Activated T-cell treated with anti-CD3 and anti-CD28 coated beads, Interleukin-2, amount 50 U/mL, for 48 hours (primary cell): ENCODE measurements around the gene ZNF521.

Source experiments
- DNase-seq, 2 experiments: peaks; one replicate each; pipeline ENCODE4 v3.0.0-alpha.2; 2020

Gene ZNF521

DNA sequence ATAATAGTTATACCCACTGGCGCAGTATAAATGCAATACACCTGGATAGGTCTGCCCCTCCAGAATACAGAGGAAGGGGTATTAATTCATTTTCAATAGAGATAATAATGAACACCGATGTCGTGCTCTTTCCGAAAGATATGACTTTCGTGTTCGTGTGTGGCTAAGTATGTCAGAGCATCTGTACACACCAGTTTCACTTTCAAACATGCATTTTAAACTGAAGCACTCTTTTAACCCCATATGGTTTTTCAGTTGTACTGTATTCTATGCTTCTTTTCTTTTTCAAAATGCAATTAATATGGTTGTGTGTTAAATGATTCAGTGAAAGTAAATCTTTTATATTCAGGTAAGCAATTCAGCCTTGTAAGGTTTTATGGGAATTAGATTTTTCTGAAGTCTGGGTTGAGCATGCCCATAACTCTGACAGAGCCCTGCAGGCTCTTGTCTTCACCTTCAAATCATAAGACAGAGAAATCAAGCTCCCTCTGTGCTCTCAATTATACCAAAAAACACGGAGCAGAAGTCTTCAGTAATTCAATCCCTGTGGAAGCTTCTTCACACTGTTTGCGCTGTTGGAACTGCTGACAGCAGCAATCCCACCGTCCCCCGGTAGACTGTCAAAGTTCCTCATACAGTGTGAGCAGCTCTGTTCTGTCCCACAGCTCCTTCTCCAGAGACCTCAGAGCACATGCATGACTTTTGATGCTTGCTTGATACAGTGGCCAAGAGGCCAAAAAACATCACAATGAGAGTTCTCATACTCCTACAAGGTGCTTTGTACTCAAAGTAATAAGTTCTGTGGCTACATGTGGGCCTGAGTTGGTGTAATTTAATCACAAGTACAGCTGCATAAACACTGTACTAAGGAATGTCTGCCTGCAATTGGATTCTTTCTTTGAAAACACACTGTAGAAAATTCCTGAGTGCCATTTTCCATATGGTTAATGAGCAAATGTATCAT, 186.8 kb downstream of the ZNF521 start:
- no peak for DNase-seq

DNA sequence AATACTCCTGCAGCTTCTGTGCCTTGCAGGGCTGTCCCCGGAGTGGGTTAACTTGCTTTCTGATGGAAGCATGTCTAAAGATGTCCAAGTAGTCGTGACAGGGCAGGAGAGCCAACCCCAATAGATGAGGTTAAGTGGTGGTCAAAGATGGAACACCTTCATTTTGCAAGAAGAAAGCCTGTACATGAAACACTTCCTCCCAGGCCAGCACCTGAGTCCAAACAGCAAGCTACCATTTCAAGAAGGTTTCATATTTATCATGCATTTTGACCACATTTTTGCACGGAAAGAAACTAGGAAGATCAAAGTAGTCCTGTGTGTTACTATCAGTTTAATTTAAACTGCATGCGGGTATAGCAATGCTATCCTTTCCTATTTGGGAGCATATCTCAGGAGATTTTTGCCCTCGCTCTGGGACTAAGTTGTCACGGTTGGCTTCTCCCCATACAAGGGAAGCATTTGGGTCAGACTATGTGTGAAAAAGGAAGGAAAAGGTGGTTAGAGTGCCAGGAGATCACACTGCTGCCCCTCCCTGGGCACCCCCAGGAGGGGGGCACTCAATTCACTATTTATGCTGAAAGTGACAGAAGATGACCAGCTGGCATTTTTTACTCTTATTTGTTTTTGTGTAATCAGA, 187.6 kb downstream of the ZNF521 start:
- DNase-seq, result no peak

DNA sequence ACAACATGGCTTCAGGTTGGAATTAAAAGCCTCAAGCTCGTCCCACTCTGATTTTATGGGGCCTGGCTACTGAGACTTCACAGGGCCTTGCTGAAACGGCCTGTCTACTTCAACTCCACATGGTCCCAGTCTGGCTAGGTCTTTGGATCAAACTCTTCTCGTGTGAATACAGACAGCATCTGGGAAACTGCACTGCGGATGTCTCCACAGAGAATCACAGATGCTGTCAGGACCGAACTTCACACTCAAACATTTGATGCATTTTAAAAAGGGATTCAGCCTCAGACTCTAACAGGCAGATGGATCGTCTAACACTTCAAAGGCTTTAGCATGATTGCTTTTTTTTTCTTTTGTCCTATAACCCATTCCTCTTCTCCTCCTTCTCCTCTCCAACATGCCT, 198.5 kb downstream of the ZNF521 start:
- no peak for DNase-seq

DNA sequence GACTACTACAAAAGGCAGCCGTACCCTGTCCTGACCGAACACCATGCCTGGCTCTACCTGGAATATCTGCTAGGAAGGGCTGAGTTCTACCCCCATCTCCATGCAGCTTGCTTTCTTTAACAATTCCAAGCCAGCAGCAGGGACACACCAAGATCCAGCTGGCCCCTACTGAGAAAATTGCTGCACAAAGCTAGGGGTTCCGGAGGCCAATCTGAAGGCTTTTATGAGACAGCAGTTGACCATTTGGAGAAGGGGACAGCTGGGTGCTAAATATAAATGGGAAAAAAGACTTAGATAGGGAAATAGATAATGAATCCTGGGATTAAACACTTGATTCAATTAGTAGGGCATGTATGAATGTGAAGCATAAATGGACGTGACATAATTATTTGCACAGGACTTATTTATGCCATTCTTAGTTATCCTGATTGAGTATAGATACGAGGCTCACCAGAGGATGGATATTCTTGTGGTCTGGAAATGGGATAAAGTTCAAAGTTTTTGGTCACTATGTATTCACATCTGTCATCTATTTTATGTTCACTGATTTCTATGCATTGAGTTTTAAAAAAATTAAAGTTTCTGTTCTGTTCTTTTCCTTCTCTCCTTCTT, 204.0 kb downstream of the ZNF521 start:
- no peak for DNase-seq

DNA sequence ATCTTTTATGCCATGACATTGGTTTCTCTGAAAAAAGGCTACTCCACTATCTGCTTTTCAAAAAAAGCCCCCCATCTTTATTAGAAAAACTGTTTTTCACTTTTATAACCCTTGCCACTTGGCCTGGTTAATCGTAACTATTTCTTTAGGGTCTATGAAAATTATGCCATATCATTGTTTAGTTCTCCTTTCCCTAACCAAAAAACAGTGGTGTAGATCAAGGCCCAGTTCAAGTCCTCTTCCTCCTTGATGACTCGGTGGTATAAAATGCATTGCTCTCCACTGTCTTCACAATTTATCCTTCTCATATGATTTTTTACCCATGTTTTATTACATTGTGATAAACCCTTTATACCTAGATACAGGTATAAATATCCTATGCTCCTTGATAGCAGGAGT, 205.5 kb downstream of the ZNF521 start:
- DNase-seq, result no peak

DNA sequence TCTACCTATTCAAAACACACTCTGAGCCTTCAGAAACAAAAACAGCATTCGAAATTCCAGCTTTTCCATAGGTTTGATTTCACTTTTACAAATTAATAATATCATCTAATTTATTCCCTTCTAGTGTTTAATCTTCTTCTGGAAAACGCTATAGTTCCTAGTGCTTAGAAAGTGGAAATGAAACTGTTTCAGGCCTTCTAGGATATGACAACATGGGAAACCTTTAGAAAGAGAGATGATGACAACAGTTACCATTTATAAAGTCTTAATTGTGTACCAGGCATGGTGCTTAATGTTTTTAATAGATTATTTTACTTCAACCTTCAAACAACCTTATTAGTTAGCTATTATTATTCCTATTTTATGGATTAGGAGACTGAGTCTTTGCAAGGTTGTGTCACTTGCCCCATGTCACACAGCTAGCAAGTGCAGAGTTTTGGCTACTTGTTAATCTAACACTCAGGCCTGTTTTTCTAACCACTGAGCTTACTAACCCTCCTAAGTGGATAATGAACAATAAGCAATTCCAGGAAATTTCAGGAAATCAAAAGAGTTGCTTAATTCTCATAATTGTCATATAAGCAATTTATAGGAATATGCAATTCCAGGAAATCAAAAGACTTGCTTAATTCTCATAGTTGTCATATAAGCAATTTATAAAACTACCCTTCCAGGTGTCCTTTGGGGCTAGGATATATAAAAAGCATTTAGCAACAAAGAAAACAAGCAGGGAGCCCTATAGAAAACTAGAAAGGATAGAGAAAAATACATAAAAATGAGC, 206.0 kb downstream of the ZNF521 start:
- no peak for DNase-seq

DNA sequence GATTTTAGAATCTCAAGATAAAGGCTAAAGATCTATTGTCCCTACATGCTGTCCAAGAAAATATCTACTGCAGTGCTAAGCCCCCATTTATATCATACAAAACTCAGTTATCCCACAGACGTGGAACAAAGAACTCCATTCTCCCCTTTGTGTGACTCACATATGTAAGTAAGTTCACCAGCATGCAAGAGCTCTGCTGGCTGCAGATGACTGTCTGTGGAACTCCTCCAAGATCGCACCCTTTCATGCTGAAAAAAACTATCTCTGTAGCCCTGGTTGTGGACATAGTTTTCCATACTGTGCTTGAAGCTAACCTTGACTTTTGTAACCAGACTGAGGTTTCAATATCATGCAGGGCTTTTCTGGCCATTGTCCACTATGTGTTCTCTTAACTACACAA, 207.1 kb downstream of the ZNF521 start:
- no peak for DNase-seq

DNA sequence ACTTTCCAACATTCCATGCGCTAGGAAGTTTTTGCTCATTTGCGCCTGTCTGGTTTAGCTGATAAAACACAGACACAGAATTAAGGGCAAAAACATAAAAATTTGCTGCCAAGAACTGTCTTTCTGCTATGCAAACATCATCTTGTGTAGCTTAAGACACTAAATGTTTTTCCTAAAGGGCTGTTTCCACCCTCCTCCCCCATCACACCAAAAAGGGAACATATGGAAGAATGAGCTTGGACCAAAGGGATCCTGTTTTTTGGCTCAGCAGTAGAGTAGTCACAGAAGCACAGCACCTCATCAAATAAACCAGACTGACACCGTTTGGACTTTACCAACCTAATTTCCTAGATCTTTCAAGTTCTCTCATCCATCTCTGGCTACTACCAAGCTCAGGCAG, 210.1 kb downstream of the ZNF521 start:
- DNase-seq, result no peak

DNA sequence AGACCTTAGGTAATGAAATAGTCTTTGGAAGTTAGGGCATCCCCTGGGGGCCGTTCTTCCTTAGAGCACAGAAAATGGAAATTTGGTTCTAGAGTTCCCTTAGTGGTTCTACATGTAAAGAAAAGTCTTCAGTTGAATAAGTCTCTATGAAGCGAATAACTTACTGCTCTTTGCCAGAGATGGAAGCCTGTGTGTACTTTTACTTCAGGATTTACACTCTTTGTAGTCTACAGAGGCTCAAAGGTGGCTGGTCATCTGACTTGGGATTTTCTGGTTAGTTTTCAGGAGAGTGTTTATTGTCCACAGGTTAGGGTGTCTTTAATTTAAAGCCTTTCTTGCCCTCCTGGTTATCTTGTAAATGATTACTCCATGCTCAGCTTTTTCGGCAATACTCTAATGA, 210.6 kb downstream of the ZNF521 start:
- no peak for DNase-seq

DNA sequence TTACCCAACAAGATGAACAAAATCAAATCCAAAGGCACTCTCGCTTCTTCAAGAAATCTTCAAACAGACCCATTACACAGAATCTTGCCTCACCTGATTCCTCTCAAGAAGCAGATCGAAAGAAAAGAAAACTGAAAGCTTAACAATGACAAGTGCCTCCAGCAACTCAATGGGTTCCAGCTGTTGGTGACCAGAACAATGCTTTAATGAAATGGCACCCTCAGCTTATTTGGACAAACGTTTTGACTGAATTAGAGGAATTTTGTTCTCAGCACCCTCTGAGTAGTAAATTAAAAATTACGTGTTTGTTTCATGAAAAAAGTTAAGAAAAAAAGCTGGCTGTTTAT, 211.0 kb downstream of the ZNF521 start:
- DNase-seq, result no peak

DNA sequence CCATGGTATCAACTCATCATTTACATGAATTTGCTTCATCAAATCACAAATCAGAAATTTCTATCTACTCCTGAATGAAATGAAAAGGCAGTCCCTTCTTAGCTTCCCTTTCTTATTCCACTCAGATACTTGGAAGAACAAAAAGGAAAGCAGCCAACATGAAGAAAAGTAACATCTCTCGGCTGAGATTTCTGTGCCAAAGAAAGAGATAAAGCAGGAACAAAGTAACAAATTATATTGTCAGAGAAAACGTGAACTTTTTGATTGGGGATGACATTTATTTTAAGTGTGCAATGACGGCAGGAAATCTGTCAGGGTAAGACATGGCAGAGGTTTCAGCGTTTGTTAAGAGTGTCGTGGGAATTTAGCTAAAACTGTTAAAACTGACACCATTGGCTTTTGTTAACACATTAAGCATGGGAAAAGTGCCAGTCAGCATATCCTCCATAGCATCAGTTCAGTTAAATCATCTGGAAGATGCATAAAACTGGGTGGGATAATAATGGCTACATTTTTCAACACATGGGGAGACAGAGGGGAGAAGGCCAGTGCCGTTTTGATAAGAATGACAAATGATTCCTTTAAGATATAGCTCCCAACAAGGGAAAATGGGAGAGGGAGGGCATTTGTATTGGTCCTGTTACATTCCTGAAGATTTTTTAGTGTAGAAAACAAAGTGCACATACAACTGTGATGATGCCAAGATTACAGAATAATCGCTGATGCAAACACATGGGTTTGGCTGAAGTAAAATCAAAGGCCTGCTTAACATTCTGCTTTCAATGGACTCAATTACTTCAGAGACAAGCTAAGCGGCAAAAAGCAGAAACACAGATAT, 211.6 kb downstream of the ZNF521 start:
- DNase-seq, result no peak

DNA sequence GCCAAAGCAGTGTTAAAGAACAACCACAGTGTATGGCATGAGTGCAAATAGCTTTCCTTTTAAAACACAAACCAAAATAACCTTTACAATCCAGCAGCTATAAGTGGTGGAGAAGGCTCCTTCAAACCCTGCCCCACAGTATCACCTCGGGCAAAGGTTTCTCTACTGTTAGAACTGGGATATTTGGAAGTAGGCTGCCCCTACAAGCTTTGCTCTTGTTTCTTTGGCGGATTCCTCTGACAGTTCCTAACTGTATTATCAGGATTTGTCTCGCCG, 214.8 kb downstream of the ZNF521 start:
- no peak for DNase-seq

DNA sequence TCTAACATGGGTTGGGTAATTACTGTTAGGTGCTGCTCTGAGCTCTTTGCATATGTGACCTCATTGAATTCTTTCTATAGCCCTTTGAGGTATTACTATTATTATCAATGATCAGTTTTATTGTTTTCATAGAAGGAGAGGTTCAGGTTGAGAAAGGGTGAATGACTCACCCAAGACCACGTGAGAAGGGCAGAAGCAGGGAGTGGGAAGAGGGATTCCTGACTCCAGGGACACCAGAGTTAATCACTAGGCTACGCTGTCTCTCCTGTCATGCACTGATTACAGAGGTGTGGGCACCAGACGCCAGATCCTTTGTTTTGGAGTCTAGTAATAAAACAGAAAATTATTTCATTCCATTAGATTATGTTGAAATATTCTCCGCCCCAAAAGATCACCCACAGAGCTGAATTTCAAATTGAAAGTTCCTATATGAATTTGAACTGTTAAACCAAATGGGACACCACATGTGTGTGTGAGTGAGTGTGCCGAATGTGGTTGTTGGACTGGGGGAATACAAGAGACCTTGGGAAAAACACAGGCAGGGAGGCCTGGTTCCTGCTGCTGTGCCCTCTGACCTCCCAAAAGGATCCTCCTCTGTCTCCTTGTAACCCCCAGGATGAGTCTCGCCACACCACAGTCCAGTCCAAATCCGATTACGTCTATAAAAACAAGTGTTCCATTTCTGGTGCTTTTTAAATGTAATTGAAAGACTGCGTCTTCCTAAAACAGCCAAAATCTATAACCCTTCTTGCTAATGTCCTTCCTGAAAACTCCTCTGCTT, 215.4 kb downstream of the ZNF521 start:
- DNase-seq, result no peak

DNA sequence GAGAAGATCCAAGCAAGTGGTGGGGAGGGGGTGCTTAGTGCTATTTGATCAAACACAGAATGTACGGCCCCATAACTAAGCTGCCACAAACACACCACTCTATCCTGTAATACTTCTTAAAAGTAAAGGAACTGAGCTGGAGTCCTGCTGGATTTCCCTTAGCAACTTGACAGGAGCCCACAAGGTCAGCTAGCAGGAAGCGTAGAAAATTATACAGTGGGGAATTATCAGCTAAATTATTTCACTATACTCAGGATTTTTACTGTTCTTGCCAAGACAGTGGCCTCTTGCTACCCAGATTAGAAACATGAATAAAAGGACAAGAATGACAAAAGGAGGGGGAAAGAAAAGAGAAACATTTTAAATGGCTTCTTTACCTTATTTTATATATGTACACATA, 217.1 kb downstream of the ZNF521 start:
- DNase-seq, result no peak

DNA sequence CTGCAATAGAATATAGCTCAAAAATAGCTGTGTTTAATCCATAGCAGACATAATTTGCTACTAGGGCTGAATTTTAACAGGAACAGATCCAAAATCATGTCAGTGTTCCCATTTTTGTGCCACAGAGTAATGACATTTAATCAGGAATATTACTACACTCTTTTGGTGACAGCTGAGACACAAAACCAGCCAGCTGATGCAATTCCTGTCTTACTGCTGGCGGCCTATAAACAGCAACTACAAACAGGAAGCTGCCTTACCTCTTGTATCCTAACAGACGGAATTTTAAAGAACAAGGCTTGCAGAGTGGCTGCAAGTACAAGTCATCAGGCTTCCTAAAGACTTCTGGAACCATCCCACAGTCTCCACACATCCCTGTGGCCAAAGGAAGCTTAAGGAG, 218.1 kb downstream of the ZNF521 start:
- no peak for DNase-seq

DNA sequence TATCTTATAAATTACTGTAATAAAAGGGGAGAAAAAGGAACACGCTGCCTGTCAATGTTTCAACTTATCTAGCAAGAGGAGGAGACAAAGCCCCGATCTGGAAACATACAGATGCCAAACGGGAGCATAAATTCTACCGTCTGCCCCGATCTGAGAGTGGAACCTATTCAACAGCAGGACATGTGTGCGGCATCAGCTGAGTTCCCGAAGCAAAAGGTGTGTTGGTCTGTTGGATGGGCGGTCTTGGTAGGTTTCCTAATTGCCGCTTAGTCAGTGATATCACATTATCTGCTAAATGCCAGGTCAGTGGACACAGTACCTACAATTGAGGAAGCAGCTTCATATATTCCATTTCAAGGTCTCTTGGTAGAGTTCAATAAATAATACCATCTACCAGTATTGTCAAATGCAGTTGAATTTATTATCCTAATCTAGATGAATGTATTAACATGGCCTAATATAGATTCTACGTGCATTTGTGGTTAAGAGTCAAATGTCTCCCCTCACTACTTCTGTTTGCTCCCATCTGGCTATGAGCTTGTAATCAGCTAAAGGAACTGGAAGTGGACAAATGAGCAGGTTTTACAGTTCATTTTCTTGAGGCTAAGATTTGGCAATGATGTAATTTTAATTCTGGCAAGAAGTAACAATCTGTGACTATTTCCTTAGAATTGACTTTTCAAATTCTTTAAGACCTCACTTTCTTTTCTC, 219.0 kb downstream of the ZNF521 start:
- DNase-seq, result no peak

DNA sequence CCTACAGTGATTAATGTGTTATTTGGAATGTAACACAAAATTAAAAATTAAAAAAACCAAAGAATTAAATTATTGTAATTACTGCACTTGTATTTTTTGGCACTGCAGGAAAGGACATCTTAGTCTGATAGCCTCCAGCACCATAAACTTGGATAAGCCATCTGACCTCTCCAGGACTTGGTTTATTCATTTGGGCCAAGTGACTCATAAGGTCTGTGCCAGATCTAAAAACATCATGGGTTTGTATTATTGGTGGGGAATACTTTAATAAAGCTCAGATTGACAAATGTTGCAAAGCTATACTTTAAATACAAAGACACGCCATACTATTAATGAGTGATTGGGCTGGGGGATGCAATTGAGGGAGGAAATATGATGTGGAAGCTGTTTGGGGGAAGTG, 225.2 kb downstream of the ZNF521 start:
- no peak for DNase-seq

DNA sequence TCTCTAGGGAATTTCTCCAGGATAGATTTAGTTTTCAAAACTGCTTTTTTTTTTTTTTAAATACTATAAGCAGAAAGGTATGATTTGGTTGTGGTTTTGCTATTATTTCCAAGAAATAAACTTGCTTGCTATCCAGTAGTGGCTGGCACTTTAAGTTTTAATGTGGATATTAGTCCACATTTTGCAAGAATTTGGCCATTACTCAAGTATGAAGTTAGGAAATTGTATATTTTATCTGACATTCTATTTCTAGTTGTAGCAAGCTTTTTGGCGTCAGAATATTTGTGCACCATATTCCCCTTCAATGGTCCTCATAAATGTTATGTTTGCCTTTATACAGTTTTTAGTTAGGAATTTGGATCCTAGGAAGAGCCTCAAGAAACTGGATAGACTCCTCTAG, 226.3 kb downstream of the ZNF521 start:
- no peak for DNase-seq

DNA sequence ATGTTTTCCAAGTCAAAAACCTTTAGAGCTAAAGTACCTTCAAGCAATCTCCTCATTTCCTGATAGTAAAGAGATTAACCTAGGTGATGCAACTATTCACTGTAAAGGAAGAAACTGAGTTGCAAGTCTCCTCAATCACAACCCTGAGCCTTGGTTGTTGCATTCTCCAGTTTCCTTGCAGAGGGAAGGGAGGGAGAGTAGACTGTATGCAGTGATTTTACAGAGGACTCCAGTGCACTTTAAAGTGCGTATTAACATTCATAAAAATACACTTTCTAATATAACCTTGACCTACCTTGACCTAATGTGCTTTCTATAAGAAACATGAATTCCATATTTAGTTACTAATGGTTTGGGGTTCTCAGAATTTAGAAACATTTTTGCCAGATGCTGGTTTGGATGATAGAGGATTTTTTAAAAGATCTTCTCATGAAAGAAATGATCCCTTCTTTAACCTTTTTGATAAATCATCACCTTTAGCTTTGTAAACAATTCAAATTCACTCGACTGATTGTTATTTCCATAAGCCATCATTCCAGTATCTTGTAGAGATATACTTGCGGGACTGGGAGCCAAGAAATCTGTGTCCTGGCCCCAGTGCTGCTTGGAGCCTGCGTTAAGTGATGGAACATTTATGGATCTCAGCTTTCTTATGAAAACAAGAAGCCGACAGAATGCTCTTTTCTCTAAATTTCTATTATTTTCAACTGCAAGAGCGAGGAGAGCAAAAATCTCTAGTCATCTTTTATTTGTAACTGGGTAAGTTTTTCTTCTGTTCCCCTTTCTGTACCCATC, 228.3 kb downstream of the ZNF521 start:
- no peak for DNase-seq

DNA sequence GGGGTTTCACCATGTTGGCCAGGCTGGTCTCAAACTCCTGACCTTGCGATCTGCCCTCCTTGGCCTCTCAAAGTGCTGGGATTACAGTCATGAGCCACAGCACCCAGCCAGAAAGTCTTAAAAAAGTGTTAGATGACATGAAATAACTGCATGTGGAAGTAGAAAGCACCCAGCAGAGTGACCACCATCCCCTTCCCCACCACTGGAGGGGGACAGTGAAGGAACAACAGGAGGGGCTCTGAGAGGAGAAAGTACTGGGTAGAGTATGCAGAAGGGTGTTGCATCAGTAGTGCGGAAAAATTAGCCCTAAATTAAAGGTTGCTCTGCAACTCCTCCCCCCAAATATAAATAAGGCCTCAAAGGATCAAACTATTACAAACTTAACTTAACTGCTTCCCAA, 230.5 kb downstream of the ZNF521 start:
- no peak for DNase-seq
